ENCODE measurements around the gene GAPDHS.

The GAPDHS gene

DNA sequence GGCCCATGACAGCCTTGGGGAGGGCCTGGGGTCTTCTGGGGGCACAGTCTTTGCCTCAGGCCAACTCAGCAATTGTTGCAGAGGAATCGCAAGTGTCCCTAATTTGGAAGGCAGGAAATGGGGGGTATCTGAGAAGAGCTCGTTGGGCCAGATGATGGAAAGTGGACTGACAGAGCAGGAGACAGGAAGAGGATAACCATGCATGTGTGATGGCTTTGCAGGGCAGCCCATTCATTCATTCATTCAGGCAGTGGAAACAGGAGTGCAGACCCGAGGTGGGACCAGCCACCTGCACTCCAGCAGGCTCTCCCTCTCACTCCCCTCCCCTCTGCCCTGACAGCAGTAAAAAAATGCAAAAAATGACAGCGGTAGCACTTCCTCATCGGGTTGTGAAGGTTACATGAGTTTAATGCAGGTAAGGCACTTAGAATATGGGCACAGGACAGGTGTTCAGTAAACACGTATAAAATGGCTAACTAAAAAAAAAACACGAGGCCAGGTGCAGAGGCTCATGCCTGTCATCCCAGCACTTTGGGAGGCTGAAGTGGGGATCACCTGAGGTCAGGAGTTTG is 7.2 kb downstream of the GAPDHS start:
- ATAC-seq (no peak), DNase-seq (no peak)

DNA sequence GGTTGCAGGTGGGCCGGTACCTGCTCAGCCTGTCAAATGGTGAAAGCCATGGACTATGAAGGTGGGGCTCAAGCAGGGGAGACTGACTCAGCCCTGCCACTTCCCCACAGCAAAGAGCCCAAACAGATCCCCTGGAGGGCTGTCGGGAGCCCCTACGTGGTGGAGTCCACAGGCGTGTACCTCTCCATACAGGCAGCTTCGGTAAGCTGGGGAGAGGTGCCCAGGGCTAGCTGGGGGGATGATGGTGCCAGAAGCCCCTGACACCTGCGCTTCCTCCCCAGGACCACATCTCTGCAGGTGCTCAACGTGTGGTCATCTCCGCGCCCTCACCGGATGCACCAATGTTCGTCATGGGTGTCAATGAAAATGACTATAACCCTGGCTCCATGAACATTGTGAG is 9.0 kb downstream of the GAPDHS start:
- no peak for ATAC-seq
- DNase-seq = no peak

DNA sequence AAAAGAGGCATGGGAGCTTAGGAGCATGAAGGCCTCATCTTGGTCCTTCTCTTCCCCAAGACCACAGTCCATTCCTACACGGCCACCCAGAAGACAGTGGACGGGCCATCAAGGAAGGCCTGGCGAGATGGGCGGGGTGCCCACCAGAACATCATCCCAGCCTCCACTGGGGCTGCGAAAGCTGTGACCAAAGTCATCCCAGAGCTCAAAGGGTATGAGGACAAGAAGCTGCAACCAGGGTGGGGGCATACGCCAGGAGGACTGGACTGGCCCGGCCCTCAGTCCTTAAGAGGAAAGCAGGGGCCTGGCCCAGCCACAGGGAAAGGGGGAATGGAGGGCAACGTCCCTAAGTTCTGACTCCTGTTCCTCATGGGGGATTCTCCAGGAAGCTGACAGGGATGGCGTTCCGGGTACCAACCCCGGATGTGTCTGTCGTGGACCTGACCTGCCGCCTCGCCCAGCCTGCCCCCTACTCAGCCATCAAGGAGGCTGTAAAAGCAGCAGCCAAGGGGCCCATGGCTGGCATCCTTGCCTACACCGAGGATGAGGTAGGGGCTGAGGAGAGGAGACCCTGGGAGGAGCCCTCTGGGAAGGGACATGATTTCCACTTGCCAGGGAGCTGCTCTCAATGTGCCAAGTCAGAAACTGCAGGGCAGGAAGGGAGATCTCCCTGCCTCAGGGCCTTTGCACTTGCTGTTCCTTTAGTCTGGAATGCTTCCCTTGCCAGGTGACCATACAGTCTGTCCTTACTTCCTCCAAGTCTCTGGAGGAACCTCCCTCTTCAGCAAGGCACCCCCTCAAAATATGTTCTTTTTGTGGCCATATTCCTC is 10.2 kb downstream of the GAPDHS start:
- DNase-seq = no peak
- no peak for ATAC-seq

DNA sequence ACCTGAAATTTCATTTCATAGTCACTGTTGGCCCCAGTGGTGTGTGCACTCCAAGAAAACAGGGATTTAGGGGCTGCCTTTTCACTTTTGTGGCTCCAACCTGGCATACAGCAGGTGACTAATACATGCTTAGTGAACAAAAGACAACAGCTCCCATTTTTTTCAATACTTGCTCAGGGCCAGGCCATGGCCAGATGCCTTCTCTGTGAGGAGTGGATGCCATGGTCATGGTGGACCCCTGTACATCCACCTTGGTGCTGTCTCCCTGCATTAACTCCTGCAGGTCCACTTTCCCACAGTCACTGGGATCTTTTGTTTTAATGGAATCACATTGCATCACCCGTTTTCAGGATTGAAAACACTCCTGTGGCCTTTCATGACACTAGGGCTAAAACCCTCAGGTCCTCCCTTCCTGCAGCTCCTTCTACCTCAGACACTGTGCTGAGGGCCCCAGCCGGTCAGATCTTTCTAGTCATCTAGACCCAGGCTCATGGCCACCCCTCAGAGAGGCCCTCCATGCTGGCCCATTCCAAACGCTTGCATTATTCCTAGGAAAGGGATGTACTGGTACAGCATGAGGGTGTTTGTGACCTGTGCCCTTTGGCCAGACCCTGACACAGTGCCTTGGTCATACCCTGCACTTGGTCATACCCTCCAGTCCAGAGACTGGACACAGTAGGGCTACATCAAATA is 11.0 kb downstream of the GAPDHS start:
- no peak for DNase-seq
- no peak for ATAC-seq

DNA sequence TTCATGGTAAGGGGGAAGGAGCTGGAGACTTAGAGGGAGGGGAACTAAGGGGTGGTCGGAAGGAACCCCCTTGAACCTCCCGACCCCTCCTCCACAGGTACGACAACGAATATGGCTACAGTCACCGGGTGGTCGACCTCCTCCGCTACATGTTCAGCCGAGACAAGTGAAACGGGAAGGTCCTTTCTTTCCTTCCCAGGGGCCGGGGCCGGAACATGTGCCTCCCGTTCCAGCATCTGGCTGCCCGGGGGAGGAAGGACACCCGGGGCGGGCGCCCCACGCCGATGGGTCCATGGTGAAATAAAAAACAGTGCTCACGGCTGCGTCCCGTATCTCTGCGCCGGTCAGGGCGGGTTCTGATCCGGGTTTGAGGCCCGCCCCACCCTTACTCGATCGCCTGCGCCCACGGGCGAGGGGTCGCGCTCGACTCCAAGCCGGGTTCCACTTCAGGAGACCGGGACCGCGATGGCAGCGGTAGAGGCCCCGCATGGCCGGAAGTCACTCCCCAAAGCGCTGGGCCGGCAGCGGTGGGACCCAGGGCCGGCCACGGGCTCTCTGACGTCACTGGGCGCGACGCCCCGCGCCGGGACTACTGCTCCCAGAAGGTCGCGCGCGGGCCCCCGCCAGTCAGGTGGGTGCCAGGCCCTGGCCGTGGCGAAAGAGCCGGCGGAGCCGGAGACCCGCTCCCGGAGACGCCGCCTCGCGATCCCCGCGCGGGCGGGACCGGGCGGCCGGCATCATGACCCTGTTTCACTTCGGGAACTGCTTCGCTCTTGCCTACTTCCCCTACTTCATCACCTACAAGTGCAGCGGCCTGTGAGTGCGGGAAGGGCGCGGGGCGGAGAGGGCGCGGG is 12.0 kb downstream of the GAPDHS start, which contains the start of gene TMEM147:
TSS of gene TMEM147 (plus strand) at position 626 of the 854 bp plus-strand sequence. CDS start at position 740, 114 bp downstream.
- DNase-seq = peak; percentile 94
- ATAC-seq = peak; percentile 87

DNA sequence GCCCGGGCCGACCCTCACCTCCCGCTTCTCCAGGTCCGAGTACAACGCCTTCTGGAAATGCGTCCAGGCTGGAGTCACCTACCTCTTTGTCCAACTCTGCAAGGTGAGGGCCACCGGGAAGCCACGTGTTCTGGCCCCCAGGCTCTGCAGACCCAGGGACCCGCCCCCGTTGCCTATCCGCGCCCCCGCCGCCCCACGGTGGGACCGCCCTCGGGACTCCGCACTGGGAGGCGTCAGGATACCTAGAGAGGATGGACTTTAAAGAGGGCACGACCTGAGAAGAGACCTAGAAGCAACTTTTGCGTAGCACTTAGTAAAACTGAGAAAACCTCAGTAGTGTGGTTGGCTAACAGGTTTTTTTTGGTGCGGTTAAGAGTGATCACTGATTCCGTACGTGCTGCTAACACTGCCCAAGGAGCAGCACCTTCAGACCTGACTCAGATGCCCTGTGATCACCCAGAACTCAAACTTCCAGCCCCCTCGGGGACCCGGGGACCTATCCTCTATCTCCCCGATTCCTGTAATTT is 12.7 kb downstream of the GAPDHS start:
- DNase-seq = peak; percentile 79
- peak; percentile 81 for ATAC-seq

DNA sequence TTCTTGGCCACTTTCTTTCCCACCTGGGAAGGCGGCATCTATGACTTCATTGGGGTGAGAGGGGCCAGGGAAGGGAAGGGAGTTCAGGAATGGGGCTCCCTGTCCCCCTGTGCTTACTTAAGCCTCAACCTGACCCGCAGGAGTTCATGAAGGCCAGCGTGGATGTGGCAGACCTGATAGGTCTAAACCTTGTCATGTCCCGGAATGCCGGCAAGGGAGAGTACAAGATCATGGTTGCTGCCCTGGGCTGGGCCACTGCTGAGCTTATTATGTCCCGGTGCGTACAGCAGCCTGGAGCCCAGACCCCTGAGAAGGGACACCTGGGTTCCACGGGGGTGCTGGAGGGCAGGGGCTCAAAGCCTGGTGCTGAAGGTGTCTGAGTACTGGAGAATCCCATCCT is 13.3 kb downstream of the GAPDHS start:
- no peak for DNase-seq
- no peak for ATAC-seq

DNA sequence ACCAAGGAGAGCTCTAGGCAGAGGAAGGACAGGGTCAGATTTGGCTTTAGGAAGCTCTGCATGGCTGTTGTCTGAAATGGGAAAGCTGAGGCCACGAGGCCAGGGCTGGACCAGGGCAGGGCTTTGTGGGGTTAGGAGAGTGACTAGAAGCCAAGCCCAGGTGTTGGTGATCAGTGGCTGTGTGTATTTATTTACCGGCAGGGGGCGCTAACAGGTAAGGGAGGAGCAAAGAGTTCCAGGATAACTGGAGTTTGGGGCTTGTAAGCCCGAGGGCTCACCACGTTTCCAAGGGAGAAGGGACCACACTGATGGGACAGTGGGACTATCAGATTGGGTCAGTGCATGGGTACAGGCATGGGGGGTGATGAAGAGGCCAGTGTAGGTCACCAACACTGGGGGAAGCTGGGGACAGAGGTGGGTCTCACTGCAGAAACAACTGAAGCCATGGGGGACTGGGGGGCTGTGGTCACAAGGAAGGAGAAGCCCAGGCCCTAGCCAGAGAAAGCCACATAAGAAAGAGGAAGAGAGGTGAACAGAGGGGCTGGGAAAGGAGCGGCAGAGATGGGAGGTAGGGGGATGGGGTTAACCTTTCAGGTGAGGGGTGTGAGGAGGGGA is 16.0 kb downstream of the GAPDHS start:
- ATAC-seq = no peak
- DNase-seq = peak; percentile 63

DNA sequence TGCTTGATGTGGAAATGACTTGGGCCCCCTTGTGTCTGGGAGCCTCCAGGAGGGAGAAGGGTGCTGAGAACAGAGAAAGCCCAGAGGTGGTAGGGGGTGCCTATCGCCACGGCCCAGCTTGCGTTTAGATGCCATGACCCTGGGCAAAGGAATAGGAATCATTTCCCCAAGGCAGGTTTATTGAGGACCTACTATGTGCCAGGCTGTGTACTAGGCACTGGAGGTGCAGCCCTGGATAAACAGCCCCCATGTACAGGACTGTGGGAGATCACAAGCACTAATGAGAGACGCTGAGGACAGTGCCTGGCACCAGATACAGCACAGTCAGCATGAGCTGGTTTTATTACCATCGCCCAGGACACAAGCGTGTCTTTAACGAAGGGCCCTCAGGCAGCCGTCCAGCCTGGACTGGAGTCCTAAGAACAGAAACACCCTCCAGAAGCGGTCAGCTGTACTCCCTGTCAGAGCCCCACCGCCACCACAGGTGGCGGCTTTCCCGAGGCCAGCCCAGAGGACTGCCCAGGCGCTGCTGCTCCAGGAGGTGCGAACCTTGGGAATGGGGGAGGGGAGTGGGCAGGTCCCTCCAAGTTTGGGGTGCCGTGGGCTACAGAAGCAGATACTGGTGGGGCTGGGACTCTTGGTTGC is 16.7 kb downstream of the GAPDHS start:
- ATAC-seq = no peak

DNA sequence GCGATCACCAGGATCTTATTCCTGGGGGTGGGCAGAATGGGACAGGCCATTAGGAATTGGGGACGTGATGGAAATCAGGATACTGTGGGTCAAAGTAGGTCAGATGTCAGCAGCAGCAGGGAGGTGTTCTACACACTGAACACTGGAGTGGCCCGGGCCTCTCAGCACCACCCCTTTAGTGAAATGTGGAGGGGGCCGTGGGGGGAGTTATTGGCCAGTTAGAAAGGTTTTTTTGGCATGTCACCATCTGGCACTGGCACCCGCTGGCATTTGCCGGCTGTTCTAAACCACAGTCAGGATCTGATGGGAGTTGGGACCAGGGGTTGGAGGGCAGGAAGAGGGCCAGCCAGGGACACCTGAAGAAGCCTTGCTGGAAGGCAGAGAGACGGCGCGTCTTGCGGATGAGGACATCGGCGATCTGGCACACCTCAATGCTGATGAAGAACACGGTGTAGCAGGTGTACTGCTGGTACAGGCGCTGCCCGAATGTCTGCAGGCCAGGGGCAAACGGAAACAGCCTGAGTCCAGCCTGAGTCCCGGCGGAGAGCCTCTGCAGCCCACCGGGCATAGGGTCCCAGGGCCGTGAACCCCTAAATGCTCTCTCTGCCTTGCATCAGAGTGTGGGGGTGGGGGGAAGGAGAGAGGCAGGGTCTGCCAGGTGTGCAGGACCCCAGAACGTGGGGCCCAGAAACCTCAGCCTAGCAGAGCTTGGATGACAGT is 18.0 kb downstream of the GAPDHS start:
- DNase-seq = no peak
- no peak for ATAC-seq

More for the DNA sequence above, 16.7 kb downstream of the GAPDHS start:
- no peak for DNase-seq

DNA sequence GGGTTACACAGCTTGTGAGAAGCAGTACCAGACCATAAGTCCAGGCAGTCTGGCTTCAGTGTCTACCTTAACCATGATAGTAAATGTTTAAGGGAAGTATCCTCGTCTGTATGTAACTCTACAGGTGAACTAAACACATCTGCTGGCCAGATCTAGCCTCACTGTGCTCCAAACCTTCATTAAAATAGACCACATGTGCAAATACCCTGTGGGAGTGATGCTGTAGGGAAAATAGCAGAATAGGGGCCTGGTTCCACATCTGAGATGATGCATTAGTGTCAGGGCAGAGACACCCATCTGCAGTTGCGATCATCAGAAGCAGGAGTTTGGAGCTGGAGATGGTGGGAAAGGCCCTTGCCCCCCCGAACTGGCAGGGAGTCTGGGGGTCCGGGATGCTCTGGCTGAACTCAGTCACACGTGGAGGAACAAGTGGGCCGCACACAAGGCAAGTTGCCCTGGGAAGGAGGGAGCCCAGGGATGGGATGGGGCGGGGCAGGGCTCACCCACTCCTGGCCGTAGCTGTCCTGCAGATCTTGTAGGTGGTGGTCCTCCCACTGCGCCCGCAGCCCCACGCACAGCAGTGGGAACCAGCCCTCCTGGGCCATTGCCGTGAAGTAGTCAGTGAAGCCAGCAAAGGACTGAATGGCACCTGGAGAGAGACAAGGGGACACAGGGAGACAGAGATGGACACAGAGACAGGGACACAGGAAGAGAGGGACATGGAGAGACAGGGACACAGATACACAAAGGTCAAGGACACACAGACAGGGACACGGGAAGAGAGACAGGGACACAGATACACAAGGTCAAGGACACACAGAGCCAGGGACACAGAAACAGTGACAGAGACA is 19.5 kb downstream of the GAPDHS start:
- ATAC-seq = no peak
- no peak for DNase-seq

DNA sequence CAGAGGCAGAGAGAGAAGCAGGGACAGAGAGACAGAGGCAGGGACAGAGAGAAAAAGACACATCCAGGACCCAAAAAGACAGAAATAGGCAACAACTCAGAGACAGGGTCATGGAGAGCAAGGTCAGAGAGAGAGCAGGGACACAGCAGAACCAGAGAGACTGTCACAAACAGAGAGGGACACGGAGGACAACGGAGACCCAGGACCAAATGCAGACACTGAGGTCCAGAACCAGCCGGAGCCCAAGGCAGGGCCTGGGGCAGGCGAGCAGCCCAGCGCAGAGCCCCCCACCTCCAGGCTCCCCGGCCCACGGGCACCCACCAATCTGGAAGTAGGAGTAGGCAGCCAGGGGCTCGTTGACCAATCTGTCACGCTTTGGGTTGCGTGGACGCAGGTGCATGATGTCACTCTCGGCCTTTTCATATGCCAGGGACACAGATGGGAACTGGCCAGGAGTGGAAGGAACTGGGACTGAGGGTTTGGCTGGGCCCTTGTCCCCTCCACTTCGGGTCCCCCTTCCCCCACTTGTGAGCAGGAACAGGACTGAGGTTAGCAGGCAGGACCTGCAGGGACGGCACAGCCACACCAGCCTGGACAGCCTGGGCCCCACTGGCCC is 20.2 kb downstream of the GAPDHS start:
- DNase-seq (no peak), ATAC-seq (no peak)

DNA sequence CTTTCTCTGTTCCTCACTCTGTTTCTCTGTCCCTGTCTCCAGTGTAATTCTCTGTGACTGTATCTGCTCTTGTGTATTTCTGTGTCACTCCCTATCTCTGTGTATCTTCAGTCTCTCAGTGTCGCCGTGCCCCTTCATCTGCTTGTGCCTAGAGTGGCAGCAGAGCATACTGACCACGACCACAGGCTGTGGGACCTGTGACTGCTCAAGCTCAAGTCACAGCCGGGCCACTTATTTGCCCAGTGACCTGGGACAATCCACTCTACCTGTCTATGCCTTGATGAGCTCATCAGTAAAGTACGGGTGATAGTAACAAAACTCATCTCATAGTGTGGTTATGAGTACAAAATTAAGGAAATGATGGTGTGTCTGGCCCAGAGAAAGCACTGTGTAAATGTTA is 20.8 kb downstream of the GAPDHS start:
- no peak for DNase-seq
- no peak for ATAC-seq

DNA sequence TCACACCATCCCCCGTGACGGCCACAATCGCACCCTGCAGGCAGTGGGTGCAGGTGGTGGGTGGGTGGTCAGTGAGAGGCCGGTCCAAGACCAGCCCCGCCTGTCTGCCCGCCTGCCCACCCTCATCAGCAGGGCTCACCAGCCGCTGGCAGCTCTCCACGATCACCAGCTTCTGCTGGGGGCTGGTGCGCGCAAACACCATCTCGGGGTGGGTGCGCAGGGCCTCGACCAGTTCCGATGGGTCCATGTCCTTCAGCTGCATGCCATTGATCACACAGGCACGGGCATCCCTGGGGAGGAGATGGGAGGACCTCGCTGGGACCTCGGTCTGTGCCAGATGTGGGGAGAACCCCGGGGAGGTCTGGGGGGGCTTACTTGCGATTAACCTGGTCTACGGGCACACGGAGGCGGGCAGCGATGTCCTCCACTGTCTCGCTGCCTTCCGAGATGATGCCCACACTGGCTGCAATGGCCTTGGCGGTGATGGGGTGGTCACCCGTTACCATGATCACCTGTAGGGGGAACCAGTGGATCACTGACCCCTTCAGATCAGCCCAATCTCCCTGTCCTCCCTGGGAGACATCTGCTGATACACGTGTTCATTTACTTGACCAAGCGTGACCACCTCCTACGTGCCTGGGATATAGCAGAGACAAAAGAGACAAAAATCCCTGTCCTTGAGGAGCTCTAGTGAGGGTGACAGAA is 22.2 kb downstream of the GAPDHS start:
- ATAC-seq = no peak
- DNase-seq = no peak

DNA sequence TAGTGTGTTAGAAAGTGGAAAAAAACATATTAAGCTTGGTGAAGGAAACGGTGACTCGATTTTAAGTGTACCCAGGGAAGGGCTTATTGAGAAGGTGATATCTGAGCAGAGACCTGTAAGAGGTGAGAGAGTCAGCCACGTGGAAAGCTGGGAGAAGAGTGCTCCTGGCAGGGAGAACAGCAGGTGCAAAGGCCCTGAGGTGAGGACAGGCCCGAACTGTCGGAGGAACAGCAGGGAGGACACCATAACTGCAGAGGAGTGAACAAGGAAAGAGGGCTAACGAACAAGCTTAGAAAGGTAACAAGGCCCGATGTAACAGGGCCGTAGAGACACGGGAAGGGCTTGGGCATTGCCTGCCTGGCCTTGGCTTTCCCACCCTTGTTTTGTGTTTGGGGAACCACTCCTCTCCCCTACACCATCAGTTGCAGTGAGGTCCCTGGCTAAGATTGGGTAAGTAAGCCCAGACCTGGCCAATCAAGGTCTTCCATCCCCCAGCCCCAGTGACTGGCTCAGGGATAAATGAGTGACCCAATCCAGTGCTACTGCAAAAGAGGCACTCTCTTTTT is 22.9 kb downstream of the GAPDHS start:
- ATAC-seq = no peak
- no peak for DNase-seq

DNA sequence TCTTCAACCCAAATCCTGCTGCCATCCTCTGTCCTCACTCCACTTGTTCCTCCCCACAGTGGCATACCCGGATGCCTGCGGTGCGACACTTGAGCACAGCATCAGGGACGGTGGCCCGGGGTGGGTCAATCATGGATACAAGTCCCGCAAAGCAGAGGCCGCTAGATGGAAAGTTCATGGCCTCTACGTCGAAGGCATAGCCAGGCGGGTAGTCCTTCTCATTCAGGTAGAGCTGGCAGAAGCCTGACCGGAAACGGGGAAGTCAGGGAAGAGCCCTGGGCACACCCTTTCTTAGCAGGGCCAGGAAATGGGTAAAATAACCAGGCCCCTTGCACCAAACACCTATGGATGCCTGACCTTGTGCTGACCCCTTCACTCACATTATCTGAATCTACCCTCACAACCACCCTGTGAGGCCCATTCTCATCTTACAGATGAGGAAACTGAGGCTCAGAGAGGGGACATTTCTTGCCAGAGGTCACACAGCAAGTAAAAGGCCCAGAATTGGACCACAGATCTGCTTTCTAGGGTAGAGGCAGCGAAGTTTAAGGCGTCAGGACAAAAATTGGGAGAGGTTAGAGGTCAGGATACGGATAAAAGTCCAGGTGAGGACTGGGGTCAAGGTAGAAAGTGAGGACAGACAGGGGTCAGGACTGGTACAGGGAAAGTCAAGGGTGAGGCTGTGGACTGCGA is 23.7 kb downstream of the GAPDHS start:
- ATAC-seq = no peak
- no peak for DNase-seq
